Central memory CD8-positive, alpha-beta T cell (primary cell): ENCODE results near the gene TRAPPC12.
"Not testable (repeated sequence)": the region's sequence is repeated elsewhere in the genome, so short reads cannot be mapped to it uniquely, and the experiment has no call there.

ENCODE experiments used
- ATAC-seq: fragments of 150-1000 bp; cut with Tn5 transposase; replicated peaks from 2 replicates; pipeline ENCODE4 v1.10.0; 2022; ENCODE audit warnings: mild to moderate bottlenecking, moderate FRiP score, moderate number of reproducible peaks; ENCODE audit not compliant: poor library complexity, severe bottlenecking; ENCODE audit errors: extremely low read depth
- DNase-seq, 2 donors: peaks; one replicate each; pipeline ENCODE4 v3.0.0; 2021; ENCODE audit warnings: low spot score in 2 of 2
- H3K27ac Mint-ChIP-seq: one replicate; pipeline ENCODE4 v1.8.0; 2022; ENCODE audit warnings: low read depth, mild to moderate bottlenecking, moderate library complexity, mixed read lengths
- H3K27me3 Mint-ChIP-seq: one replicate; pipeline ENCODE4 v1.8.0; 2022; ENCODE audit warnings: mixed read lengths
- H3K36me3 Mint-ChIP-seq: one replicate; pipeline ENCODE4 v1.8.0; 2022; ENCODE audit warnings: mild to moderate bottlenecking, moderate library complexity, mixed read lengths; ENCODE audit not compliant: insufficient read depth
- H3K4me1 Mint-ChIP-seq: one replicate; pipeline ENCODE4 v1.8.0; 2022; ENCODE audit warnings: mixed read lengths
- H3K4me3 Mint-ChIP-seq: one replicate; pipeline ENCODE4 v1.8.0; 2022; ENCODE audit warnings: mild to moderate bottlenecking, moderate library complexity, mixed read lengths
- H3K9me3 Mint-ChIP-seq: one replicate; pipeline ENCODE4 v1.8.0; 2022; ENCODE audit warnings: mixed read lengths

Gene TRAPPC12

GRCh38 chr2:3349211-3349693, 30.2 kb upstream of the TRAPPC12 start:
- H3K27me3 Mint-ChIP-seq, result no peaks in the 10 kb centered on the region
- DNase-seq, result no peak
- H3K4me1 Mint-ChIP-seq, result peaks cover 12% of the 10 kb centered on the region
- ATAC-seq, result no peak
- peaks cover 10% of the 10 kb centered on the region for H3K36me3 Mint-ChIP-seq
- H3K9me3 Mint-ChIP-seq, result peaks cover 10% of the 10 kb centered on the region
- H3K27ac Mint-ChIP-seq, result peak overlapping the region; percentile 73
- no peak overlapping the region for H3K4me3 Mint-ChIP-seq

- H3K4me1 Mint-ChIP-seq, result peaks cover 11% of the 10 kb centered on the region
- peaks cover 10% of the 10 kb centered on the region for H3K9me3 Mint-ChIP-seq
- ATAC-seq (no peak), DNase-seq (no peak)
- H3K36me3 Mint-ChIP-seq, result peaks cover 7% of the 10 kb centered on the region
- H3K27ac Mint-ChIP-seq, result no peak overlapping the region
- H3K27me3 Mint-ChIP-seq, result no peaks in the 10 kb centered on the region
- H3K4me3 Mint-ChIP-seq, result no peak overlapping the region
Measured at GRCh38 chr2:3354986-3355385, 24.5 kb upstream of the TRAPPC12 start.

- Mint-ChIP-seq H3K9me3 (peaks cover 5% of the 10 kb centered on the region), H3K27me3 (no peaks in the 10 kb centered on the region), H3K27ac (peak overlapping the region; percentile 13), H3K36me3 (peaks cover 9% of the 10 kb centered on the region), H3K4me1 (peaks cover 22% of the 10 kb centered on the region), H3K4me3 (no peak overlapping the region)
- no peak for DNase-seq
- no peak for ATAC-seq
Measured at GRCh38 chr2:3355951-3356569, 23.4 kb upstream of the TRAPPC12 start.

GRCh38 chr2:3356799-3357198, 22.7 kb upstream of the TRAPPC12 start:
- Mint-ChIP-seq H3K27me3 (no peaks in the 10 kb centered on the region), H3K9me3 (peaks cover 5% of the 10 kb centered on the region), H3K4me1 (peaks cover 29% of the 10 kb centered on the region), H3K4me3 (no peak overlapping the region), H3K36me3 (peaks cover 7% of the 10 kb centered on the region), H3K27ac (peak overlapping the region; percentile 13)
- no peak for DNase-seq
- no peak for ATAC-seq

GRCh38 chr2:3357446-3357845, 22.0 kb upstream of the TRAPPC12 start:
- H3K4me3 Mint-ChIP-seq, H3K27me3 Mint-ChIP-seq, H3K36me3 Mint-ChIP-seq, DNase-seq, H3K9me3 Mint-ChIP-seq, ATAC-seq: not testable (repeated sequence)
- peaks cover 35% of the 10 kb centered on the region for H3K4me1 Mint-ChIP-seq
- H3K27ac Mint-ChIP-seq, result peak overlapping the region; percentile 10

GRCh38 chr2:3357926-3358325, 21.6 kb upstream of the TRAPPC12 start:
- Mint-ChIP-seq H3K4me3 (no peak overlapping the region), H3K9me3 (no peaks in the 10 kb centered on the region), H3K27ac (peak overlapping the region; percentile 10), H3K27me3 (no peaks in the 10 kb centered on the region), H3K4me1 (peaks cover 40% of the 10 kb centered on the region), H3K36me3 (peaks cover 4% of the 10 kb centered on the region)
- no peak for DNase-seq
- no peak for ATAC-seq

GRCh38 chr2:3361518-3362389, 17.7 kb upstream of the TRAPPC12 start:
- H3K27ac Mint-ChIP-seq, result peak overlapping the region; percentile 38
- ATAC-seq, result no peak
- no peaks in the 10 kb centered on the region for H3K9me3 Mint-ChIP-seq
- peaks cover 2% of the 10 kb centered on the region for H3K36me3 Mint-ChIP-seq
- H3K27me3 Mint-ChIP-seq, result no peaks in the 10 kb centered on the region
- H3K4me1 Mint-ChIP-seq, result peaks cover 52% of the 10 kb centered on the region
- no peak for DNase-seq
- H3K4me3 Mint-ChIP-seq, result no peak overlapping the region

GRCh38 chr2:3365219-3365618, 14.3 kb upstream of the TRAPPC12 start:
- peaks cover 46% of the 10 kb centered on the region for H3K4me1 Mint-ChIP-seq

GRCh38 chr2:3368261-3368722, 11.2 kb upstream of the TRAPPC12 start:
- no peaks in the 10 kb centered on the region for H3K9me3 Mint-ChIP-seq
- no peaks in the 10 kb centered on the region for H3K36me3 Mint-ChIP-seq
- no peak for ATAC-seq
- H3K27me3 Mint-ChIP-seq, result no peaks in the 10 kb centered on the region
- H3K27ac Mint-ChIP-seq, result no peak overlapping the region
- no peak for DNase-seq
- H3K4me1 Mint-ChIP-seq, result peaks cover 21% of the 10 kb centered on the region
- no peak overlapping the region for H3K4me3 Mint-ChIP-seq

More at GRCh38 chr2:3365219-3365618, 14.3 kb upstream of the TRAPPC12 start:
- Mint-ChIP-seq H3K9me3 (no peaks in the 10 kb centered on the region), H3K27ac (no peak overlapping the region), H3K27me3 (no peaks in the 10 kb centered on the region), H3K4me3 (no peak overlapping the region), H3K36me3 (peaks cover 1% of the 10 kb centered on the region)
- ATAC-seq (no peak), DNase-seq (no peak)

- H3K27ac Mint-ChIP-seq, H3K9me3 Mint-ChIP-seq, H3K4me3 Mint-ChIP-seq, DNase-seq, ATAC-seq, H3K27me3 Mint-ChIP-seq, H3K36me3 Mint-ChIP-seq: not testable (repeated sequence)
- H3K4me1 Mint-ChIP-seq, result peaks cover 19% of the 10 kb centered on the region
Measured at GRCh38 chr2:3369340-3370181, 9.9 kb upstream of the TRAPPC12 start.

- peaks cover 41% of the 10 kb centered on the region for H3K4me1 Mint-ChIP-seq
- no peaks in the 10 kb centered on the region for H3K27me3 Mint-ChIP-seq
- peaks cover 30% of the 10 kb centered on the region for H3K36me3 Mint-ChIP-seq
- H3K9me3 Mint-ChIP-seq, result no peaks in the 10 kb centered on the region
- ATAC-seq (no peak), DNase-seq (no peak)
- peak overlapping the region; percentile 97 for H3K27ac Mint-ChIP-seq
- H3K4me3 Mint-ChIP-seq, result peak overlapping the region; percentile 98
Measured at GRCh38 chr2:3376821-3377220, 2.7 kb upstream of the TRAPPC12 start.

GRCh38 chr2:3377279-3377611, 2.2 kb upstream of the TRAPPC12 start:
- peak overlapping the region; percentile 98 for H3K4me3 Mint-ChIP-seq
- DNase-seq, result peak; percentile 16 to 28

More at GRCh38 chr2:3377279-3377611, 2.2 kb upstream of the TRAPPC12 start:
- peak; percentile 16 for ATAC-seq
- no peaks in the 10 kb centered on the region for H3K27me3 Mint-ChIP-seq
- no peaks in the 10 kb centered on the region for H3K9me3 Mint-ChIP-seq
- H3K36me3 Mint-ChIP-seq, result peaks cover 31% of the 10 kb centered on the region
- H3K4me1 Mint-ChIP-seq, result peaks cover 42% of the 10 kb centered on the region
- peak overlapping the region; percentile 97 for H3K27ac Mint-ChIP-seq
